ENCODE results near the gene FRMD3.

FRMD3 gene

DNA sequence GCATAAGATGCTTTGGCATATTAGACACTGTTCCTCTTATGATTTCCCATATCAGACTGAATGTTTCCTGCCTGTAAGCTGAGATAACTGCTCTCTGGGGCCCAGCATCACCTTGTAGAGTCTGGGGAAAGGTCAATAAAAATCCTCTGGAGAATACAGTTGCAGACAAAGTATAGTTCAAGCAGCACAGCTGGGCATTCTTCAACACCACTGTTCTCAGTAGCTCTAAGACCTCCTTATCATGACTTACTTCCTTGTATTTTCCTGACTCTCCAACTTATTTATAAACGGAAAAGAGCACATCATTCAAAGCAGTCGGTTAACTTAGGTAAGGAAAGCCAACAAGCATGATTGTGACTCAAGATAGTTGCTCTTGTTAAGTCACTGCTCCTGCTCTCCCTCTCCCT is 266.5 kb downstream of the FRMD3 start:
- DNase-seq = no peak

DNA sequence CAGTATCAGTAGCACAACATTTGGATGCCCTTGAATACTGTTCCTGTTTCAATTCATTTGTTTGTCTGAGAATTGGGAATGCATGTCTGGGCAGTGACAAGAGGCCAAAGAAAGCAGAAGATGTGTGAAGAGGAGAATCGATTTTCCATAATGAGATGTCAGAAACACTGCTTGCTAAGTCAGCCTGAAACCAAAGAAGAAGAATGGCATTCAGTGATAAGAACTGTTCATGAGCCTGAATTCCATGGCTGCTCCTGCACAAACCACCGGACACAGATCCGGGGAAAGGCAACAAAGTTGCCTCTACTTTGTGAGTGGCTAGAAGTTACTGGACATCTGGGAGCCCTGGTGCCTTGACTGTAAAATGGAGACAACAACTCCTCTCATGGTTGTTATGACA is 268.1 kb downstream of the FRMD3 start:
- DNase-seq = no peak

DNA sequence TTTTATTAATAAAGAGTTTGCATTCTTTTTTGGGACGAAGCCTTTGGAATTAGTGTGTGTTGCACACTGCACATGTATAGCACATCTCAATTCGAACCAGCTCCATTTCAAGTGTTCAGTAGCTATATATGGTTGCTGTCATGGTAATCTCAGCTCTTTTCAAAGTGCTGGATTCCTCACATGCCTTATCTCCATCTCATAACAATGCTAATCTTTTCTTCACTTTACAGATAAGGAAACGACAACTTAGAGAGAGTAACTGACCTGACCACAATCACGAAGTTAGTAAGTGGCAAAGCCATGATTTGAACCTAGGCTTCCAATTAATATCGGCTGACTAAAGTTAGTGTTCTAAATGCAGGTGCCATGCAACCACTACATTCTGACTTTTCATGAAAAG is 270.5 kb downstream of the FRMD3 start:
- no peak for DNase-seq

DNA sequence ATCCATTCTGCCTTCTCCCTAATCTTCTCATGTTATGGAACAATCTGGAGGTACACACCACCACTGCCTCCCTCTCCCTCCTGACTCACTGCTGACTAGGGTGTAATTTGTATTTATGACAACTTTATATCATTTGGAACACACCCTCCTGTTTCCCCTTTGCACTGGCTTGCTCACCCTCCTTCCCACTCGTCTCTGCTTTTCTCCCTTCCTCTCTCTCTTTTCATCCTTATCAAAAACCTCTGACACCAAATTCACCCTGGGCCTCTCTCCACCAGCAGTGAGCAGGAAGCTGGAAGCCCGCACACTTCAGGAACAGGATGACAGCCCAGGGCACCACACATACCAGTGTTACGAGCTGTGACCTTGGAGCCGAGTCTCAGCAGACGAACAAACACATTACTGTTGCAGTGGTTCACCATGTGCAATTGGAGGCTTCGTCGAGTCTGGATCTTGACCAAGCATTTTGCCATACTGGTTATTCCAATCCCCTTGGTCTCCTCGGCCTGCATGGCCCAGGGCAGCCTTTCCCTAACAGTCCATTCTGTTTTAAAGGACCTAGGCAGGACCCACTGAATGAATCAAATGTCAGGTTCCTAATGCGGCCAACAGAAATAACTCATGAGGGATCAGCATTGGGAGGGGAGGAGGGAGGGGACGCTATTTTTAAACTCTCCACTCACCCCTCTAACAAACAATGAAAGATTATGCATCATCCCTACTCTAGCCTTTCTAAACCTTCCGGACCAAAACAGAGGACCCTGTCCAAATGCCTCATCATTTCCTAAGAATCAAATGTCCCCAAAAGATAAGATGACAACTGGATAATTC is 271.3 kb downstream of the FRMD3 start:
- no peak for DNase-seq

DNA sequence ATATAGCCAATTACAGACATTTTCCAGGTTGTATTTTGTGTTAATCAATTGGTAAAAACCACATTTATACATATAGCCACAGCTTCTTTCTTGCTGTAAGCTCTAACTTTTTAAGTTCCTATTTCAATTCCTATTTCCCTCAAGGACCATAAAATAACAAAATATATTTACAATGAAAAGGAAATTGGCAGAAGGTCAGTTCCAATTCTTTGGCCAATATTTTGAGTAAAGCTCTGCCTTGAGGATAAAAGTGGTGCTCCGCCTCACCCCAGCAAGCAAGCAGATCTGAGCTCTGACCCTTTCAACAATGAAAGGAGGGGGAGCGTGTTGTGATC is 271.9 kb downstream of the FRMD3 start:
- no peak for DNase-seq

DNA sequence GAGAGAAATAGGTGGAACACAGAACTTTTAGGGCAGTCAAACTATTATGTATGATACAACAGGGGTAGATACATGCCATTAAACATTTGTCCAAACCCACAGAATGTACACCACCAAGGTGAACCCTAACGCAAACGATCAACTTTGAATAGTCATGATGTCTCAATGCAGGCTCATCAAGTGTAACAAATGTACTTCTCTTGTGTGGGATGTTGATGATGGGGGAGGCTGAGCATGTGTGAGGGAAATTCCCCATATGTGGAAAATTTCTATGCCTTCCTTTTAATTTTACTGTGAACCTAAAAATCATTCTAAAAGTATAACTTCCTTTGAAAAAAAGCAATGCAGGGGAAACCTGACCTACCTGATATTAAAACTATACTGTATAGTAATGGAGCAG is 273.9 kb downstream of the FRMD3 start:
- no peak for DNase-seq

DNA sequence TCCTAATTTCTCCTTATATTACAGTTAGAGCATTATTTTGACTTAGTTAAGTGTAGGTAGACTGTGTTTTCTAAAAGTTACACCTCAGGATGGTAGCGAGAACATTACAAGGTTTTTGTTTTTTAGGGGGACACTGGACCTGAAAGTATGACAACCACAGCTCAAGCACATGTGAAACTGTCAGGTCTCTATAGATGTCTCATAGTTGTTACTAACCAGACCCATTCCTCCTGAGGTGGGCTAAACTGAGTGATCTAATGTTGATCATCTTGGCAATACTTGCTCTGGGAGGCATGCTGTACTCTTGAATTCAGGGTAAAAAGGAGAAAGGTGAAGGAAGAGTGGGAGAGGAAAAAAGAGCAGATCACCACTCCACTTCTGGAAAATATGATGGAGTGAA is 278.6 kb downstream of the FRMD3 start:
- DNase-seq = no peak

DNA sequence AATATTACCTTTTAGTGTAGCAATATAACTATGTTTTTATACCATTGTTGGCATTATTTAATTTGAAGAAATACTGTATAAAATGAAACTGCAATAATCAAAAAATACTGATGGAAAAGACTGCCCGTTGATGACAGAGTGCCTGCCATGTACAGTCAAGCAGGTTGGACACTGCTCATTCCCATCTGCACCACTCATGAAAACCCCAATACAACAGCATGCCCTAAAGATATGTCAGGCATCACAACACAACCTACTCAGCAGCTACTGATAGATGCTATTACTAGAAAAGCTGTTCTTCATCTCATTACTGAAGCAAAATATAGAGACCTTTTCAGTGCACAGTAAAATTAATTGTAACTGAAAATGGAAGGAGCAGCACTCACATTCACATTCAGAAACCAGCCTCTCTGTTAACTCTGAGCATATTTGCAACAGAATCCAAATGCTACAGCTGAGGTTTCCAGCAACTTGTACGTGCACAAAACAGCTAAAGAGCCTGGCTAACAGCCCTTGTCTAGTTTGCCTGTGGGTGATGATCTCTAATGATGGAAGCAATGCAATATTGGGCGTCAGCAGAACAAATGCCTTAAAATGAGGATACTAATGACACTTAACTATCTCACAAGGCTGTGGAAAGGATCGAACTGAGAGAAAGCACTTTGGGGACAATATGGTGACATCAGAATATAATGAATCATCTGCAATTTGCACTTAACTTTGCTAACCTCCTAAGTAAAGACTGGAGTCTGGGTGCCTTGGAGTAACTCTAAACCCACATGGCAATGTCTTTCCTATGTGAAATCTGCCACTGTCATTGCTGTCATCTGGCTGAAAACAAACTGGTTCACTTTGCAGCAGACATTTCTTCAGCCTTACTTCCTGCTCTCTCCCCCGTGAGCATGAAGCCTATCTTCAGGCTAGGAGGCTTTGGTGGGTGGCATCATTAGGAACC is 280.0 kb downstream of the FRMD3 start:
- no peak for DNase-seq

DNA sequence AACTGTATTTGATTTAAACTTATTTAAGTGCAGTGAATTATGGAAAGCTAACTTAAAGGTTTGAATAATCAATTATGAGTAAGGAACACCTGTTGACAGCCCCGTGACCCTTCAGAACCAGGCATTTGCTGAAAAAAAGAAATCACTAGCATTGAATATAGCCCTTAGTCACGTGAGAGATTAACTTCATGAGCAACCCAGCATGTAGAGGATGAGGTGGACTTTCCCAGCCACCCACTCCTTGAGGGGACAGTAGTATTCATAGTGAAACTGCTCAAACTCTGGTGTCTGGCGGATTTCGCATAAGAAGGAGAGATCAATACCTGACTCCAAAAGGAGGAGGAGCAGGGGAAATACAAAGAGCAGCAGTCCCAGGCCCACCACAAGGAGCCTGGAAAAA is 290.5 kb downstream of the FRMD3 start:
- DNase-seq = no peak

DNA sequence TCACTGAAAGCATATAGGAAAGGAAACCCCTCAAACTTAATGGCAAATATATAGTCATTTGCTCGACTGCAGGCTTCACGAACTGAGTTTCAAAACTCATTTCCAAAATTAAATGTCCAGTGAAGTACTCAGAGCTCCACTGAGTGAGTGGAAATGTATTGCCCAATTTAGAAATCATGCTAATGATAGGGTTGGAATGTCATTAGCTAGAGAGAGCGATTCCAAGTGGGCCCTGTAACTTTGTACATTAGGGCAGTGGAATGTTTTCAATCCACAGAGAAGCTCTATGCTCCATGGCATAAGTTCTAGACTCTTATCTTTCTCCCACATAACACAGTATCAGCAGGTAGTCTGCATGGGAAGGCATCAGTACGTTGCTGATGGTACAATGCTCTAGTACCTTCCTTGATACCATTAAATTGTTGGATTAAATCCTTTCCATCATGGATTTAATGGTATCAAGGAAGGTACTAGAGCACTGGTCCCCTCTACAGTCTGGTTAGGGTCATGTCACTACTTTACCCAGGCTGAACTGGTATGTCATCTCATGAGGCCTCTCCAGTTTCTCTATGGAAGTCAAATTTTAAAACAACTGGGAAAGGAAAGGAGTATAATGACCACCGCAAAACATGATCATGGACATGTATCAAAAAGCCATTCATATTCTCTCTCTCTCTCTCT is 292.1 kb downstream of the FRMD3 start:
- no peak for DNase-seq

DNA sequence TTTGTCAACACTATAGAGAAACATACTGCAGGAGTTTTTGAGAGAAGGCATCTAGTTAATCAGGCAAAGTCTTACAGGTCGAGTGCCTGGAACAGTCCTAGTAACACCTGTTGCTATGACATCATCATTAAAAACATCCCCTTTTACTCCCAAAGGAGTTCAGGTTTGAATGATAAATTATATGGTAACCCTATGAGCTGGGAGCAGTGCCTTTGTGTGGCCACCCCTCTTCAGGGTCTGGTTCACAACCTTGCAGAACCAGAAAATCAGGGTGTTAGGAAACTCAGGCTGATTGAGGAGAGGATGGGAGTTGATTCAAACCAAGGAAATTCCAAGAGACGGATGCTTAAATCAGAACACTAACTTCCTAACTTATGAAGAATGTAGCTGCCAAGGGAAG is 296.1 kb downstream of the FRMD3 start:
- no peak for DNase-seq

DNA sequence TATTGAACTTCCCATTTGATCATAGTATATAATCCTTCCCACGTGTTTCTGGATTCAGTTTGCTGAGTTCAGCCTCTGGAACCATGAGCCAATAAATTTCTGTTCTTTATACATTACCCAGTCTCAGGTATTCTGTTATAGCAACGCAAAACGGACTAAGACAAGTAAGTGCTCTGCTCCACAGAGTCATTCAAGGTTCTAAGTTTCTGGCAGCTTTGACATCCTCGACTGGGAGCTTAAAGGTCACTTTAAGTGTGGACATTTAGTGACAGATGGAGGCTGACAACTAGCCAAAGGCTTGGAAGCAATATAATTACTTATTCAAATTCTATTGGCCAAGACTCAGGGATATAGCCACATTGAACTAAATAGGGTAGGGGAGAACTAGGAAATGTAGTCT is 297.5 kb downstream of the FRMD3 start:
- no peak for DNase-seq

DNA sequence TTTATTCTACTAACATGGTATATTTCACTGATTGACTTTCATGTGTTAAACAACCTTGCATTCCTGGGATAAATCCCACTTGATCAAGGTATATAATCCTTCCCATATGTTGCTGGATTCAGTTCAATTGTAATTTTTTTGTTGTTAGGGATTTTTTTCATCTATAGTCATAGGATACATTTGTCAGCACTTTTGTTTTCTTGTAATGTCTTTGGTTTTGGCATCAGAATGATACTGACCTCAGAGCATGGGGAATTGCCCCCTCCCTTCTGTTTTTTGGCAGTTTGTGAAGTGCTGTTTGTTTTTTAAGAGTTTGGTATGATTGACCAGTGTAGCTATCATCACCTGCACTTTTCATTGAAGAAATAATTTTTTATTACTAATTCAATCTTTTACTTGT is 298.5 kb downstream of the FRMD3 start:
- no peak for DNase-seq

DNA sequence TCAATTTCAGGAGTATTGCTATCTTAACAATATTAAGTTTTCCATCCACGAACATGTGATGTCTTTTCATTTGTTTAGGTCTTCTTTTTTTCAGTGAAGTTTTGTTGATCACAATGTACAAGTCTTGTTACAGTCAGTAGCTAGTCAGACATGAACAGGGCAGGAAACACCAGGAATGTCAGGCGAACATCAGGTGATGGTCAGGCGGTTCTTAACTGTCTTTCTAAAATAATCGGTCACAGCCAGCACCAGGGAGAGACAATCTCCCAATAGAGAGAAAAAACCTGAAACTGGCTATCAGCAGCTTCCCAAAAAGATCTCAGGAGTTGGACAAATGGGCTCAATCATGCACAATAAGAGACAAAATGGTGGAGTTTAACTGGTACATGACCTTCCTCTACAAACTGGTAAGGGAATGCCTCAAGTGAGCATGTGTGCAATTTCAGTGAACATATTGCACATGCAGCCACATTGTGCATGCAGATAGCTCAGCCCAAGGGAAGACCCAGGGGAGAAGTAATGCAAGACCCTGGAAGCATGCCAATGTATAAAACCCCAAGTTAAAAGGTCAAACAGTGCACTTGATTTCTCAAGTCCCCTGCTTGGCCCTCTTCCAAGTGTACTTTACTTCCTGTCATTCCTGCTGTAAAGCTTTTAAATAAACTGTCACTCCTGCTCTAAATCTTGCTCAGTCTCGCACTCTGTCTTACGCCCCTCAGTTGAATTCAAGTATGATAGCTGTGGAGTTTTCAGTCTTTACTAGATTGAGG is 299.1 kb downstream of the FRMD3 start:
- no peak for DNase-seq

DNA sequence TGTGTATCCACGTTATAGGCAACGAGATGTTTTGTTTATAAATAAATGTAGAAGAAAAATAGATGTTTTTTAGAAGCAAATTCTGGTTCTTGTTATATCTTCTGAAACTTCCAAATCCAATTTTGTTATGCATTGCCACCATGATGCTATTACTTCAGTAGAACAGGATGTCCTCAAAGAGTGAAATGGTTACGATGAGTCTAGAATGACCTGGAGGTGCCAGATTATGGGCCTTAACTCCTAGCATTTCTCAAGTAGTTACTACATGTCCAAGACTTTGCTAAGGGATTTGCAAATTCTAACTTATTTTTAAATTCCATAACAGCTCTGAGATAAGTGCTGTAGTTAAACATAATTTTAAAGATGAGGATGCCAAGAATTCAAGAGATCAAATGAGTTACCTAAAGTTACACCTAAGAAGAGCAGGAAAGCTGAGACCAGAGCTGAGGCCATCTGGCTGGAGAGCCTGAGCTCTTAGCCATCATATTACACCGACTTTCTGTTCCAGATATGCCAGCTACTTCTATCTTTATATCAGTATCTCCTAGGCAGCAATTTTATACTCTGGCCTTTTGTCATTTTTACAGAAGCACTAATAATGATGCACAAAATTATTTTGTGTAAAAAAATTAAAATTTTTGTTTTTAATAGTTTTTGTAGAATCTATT is 302.0 kb downstream of the FRMD3 start:
- no peak for DNase-seq

DNA sequence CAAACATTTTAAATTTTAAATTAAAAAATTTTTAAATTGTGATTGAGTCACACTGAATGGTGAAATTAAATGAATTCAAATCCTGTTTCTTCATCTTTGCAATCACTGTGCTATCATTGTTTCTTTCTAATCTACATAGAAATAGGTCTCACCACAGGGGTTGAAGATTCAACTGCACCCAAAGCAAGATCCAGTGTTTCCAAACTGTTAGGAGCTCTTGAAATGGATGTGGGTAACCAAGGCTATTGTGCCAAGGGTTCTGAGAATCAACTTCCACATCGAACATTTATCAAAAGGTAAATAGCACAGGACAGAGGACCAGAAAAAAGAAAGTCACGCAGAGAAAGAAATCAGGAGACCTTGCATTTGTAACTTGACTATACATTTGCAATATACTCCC is 302.7 kb downstream of the FRMD3 start:
- no peak for DNase-seq

DNA sequence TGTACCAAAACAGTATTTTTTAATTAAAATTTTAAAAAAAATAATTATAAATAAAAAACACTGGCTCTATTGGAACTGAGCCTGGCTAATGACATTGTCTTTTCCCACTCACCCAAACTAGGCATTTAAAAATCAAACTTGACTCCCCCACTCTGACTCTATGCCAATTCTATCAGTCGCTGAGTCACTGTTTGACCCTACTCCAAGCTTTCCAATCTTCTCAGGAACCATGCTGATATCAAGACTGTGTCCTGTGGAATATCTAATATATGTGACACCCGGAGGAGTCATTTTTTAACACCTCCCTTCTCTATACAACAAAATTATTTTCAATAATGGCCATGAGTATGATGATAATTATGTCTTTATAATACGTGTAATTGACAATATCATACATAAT is 303.7 kb downstream of the FRMD3 start:
- DNase-seq = no peak

DNA sequence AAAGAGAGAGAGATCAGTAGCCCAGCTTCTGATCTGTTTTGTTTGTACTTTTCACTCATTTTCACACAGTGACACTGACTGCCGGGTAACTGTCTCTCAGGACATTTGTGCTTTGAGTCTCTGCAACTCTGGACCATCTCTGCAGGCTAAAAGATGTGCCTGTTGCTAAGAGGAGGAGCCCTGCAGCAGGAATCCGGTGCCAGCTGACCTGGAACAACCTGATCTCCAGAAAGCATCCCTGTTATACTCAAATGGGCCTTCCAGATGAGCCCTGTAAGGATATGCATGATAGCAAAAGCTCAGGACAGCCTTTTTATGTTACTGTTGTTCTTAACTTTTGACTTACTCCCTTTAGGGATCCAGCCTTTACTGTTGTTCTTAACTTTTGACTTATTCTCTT is 304.6 kb downstream of the FRMD3 start:
- DNase-seq = no peak

DNA sequence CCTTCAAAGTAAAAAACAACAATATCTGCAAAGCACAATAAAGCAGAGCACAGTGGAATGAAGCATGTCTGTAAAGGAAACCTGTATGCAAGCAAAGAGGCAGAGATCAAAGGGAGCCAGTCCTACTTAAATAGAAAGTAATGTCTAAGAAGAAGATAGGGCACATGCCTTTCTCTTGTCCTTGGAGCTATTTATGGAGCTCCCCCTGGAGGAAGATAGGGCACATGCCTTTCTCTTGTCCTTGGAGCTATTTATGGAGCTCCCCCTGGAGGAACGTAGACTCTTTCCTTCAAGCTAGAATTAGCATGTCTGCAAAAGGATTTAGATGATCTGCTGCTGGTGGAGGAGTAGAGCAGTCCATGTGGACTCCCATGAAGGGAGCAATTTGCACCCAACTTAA is 307.2 kb downstream of the FRMD3 start:
- no peak for DNase-seq

DNA sequence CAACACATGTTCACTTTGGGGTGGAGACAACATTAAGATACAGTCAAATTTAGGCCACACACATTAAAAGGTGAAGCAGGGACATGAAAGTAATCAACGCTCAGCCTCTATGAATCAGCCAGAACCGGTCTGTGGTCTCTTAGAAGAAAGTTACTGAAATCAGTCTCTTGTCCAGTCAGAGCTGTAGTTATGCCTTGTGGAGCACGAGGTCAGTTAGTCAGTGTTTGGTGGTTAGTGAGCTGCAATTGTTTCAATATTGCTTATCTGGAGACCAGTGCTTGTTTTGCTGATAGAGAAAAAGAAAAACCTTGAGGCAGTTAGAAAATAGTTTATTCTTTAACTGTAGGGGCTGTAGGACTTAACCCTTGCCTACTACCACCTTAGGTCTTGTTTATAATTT is 317.5 kb downstream of the FRMD3 start:
- DNase-seq = no peak

DNA sequence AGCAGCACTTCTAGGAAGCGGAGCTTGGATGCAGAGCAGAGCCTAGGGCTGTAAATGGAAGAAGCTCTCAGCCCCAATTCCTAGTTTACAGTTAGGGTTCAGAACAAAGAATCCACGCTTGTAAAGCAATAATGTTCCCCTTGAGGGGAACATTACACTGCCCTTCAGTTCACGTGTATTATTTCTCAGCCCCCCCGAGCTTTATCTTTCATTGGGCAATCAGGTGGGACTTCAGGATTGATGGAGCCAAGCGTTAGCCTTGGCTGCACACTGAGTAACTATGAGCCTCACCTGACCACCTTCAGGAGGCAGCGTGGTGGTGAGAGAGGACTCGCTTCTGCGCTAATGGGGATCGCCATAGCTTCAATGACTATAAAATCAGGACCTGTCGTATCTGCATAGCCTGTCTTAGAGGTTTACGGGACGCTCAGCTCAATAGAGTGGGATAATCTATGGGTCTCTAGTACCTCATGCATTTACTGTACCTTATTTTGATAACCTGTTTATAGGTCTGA is 318.2 kb downstream of the FRMD3 start:
- DNase-seq = no peak

Data from NCI-H2227 treated with DMSO at 0.1 percent for 48 hours (cell line).